Stimulated activated CD8-positive, alpha-beta memory T cell treated with anti-CD3 and anti-CD28 coated beads, Interleukin-15, amount 100 ng/mL, for 1 hour (primary cell): ENCODE data around the gene MTPN.
A peak's percentile ranks its signal among the peaks of the same experiment; 100 is the strongest.

ENCODE experiments used
- DNase-seq: peaks from one replicate; pipeline ENCODE4 v3.0.0-alpha.2; 2020; ENCODE audit warnings: low read depth

The MTPN gene

DNA sequence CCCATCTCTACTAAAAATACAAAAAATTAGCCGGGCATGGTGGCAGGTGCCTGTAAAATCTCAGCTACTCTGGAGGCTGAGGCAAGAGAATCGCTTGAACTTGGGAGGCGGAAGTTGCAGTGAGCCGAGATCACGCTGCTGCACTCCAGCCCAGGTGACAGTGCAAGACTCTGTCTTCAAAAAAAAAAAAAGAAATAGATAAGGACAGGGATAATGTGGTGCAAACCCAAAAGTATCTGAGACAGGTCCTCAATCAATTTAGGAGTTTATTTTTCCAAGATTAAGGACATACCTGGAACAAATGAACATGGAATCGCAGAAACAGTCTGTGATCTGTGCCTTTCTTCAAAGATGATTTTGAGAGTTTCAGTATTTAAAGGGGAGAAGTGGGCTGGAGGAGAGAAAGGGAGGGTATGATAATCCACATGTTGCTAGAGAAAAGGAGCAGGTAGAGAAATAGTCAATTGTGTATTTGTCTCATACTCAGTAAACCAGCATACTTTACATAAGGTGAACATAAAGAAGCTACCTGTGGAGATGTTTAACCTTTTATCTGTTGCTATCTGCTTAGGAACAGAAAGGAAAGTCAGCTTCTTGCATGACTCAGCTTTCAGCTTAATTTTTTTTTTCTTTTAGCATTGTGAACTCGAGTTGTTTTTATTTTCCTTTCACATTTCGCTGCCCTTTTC lies 4.9 kb upstream of the MTPN start:
- DNase-seq, result no peak

- peak; percentile 32 for DNase-seq
Measured at GRCh38 chr7:135980665-135981180, 3.6 kb upstream of the MTPN start.

DNA sequence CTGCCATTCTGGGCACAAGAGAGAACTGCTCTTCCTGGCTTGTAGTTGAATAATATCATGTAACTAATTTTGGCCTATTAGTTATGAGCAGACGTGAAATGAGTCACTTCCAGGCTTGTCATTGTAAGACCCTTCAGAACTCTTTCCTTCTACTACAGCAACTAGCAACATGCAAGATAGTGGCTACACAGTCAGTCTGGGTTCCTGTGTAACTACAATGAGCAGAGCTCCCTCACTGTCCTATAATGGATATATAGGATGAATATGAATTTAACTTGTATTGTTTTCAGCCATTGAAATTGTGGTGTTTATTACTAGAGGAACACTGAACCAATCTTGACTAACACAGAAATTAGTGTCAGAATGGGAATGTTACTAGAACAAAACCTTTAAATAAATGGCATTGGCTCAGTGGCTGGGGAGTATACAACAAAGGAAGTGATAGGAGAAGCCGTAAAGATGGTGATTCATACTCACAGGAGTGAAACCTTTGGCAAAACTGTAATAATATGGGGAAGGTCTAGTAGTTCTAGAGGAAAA lies 2.9 kb upstream of the MTPN start:
- no peak for DNase-seq

- no peak for DNase-seq
Measured at GRCh38 chr7:135979471-135980011, 2.4 kb upstream of the MTPN start.

GRCh38 chr7:135978624-135979023 lies 1.5 kb upstream of the MTPN start:
- no peak for DNase-seq

DNA sequence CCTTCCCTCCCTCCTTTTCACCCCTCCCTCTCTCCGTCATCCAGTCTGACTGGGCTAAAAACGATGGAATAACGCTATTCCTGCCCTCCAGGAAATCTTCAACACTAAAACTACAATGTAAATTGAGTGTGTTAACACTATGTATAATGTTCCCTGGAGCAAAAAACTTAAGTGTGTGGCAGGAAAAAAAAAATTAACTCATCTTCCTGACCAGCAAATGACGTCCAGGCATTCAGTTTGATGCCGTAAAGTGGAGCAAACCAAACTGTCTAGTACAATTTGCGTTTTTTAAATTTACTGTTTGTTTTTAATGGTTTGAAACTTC lies 545 bp upstream of the MTPN start:
- no peak for DNase-seq

GRCh38 chr7:135976312-135977006 lies 700 bp downstream of the MTPN start:
- DNase-seq, result no peak

DNA sequence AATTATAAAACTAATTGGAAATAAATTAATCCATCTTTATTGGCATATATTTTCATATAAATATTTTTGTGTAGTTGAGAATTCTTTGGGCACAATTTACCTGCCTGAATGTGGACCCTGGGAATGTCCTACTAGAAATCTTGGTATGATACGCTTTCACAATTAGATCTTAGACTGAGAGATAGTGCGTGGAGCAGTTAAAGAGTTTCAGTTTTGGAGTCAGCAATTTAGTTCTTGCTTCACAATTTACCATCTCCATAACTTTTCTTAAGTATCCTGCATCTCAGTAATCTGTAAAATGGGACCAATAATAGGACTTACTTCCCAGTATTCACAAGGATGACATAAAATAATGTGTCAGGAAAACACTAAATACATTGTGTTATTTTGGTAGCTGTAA lies 2.0 kb downstream of the MTPN start:
- no peak for DNase-seq

GRCh38 chr7:135974667-135975066 lies 2.5 kb downstream of the MTPN start:
- DNase-seq, result no peak

DNA sequence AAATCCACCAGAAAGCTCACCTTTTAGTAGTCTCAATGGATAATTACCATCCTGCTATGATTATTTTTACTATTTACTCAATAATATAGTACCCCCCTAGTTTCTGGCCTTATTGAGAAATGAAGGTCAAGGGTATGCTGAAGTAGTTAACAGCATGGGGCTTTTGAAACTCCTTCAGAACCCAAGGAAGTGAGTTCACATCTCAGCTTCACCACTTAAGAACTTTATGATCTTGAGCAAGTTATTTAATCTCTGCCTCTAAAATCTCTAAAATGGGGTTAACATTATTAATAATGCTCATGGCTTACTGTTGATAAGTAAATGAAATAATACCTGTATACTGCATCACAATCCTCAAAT lies 5.8 kb downstream of the MTPN start:
- DNase-seq, result no peak

DNA sequence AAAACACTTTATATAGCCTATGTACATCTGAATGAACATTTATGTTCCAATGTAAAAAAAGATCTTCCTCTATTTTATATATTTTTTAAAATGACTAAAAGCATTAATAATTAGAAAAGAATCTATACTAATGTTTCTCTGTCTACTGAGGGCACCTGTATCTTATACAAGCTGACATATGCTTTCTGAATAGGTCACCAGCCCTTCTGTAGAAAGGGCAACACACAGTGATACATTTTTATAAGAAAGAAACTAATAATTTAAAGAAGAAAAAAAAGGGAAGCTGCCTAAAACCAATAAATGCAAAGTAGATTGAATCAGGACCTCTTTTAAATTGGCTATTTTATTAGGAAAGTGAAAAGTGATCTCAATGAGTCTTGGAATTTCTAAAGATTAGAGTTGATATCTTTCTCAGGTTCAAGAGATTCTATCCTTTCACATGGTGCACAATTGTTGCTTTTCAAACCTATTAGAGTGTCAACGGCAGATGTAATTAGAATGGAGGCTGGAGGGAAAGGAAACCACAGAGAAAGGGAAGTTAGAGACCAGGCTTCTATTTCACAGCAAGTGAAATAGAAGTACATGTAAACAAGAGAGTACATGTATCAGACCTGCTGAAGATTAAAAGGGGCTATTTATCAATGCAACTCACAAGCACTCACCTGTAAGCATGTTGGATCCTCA lies 6.3 kb downstream of the MTPN start:
- no peak for DNase-seq

DNA sequence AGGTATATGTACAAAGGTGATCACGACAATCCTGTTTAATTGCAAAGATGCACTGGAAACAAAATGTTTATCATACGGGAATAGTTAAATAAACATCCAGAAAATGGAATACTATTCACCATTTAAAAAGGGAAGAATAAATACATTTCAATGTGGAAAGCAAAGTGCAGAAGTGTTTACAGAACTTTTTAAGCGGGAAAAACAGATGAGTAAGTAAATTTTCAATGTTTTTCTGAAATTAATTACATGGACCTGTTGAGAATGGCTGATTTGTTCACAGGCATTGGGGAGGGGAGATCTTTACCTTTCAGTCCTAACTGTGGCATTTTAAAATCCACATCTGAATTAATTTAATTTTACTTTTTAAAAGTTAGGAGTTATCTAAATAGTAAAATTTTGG lies 7.1 kb downstream of the MTPN start:
- no peak for DNase-seq

DNA sequence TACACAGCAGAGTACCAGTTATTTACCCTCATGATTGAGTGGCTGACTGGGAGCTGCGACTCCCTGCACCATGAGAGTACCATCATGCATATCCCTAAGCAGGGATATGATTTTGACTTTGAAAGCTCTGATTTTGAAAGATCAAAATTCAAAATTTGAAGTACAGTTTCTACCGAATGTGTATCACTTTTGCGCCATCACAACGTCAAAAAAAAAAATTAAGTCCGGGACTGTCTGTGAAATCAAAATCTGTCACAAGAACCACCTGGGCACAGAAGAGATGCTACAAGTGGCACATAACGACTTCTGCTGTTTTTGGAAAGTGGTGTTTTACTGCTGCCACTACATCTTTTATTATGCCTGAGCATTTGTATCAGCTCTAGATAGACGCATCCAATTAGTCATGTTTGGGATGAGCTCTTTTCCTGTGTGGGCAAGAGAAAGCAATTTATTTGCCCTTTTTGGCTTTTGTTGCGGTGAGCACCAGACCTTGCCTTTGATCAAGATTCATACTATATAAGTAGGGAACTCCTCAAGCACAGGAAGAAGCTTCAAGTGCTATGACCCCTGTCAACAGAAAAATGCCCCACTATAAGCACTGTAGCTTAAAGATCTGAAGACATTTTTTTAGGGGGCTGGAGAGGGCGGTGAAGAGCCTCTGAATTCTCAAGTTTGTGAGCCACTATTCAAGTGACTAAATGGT lies 10.7 kb downstream of the MTPN start:
- DNase-seq, result no peak

GRCh38 chr7:135965602-135966001 lies 11.6 kb downstream of the MTPN start:
- DNase-seq, result no peak

- no peak for DNase-seq
Measured at GRCh38 chr7:135964791-135965190, 12.4 kb downstream of the MTPN start.

GRCh38 chr7:135964274-135964673 lies 12.9 kb downstream of the MTPN start:
- no peak for DNase-seq

DNA sequence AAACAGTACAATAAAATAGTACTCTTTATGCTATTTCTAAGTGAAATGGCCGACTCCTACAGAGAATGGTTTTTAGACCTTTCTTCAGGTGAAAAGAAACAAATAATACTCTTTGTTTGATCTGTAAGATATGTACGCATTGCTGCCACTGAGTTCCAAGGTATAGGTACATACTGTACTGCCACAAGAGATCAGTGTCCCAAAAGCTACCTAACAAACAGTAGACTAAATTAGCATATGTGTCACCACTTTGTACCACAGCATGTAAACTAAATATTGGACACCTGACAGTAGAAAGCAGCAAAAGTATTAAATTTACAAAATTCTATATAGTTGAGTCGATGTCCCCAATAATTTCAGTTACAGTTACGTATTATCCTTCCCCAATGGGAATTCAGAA lies 14.4 kb downstream of the MTPN start:
- DNase-seq, result no peak

DNA sequence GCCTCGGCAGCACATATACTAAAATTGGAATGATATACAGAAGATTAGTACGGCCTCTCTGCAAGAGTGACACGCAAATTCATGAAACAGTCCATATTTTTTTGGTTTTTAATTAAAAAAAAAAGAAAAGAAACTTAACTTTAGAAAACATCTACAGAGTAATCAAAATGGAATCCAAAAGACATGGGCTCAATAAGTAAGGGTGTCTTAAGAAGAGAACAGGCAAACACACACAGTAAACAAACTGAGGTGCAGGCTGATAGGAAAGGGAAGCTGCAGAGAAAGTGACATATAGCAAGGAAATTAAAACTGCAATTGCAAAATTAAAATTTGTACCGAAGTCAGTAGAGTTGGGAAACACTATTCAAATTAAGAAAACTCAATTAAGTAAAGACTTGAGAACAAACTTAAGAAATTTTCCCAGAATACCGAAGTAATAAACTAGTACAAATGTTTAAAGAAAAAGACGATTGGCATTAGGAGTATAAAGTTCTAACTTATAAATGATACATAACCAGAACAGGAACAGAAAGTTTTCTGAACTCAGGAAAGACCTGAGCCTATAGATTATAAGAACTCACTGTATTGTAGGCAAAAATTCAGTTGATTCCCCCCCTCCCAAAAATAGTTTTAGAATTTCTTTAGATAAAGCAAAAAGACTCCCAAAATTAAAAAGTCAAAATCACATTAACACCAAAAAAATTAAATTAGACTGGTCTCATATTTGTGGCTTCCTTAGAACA lies 16.3 kb downstream of the MTPN start:
- DNase-seq, result no peak

DNA sequence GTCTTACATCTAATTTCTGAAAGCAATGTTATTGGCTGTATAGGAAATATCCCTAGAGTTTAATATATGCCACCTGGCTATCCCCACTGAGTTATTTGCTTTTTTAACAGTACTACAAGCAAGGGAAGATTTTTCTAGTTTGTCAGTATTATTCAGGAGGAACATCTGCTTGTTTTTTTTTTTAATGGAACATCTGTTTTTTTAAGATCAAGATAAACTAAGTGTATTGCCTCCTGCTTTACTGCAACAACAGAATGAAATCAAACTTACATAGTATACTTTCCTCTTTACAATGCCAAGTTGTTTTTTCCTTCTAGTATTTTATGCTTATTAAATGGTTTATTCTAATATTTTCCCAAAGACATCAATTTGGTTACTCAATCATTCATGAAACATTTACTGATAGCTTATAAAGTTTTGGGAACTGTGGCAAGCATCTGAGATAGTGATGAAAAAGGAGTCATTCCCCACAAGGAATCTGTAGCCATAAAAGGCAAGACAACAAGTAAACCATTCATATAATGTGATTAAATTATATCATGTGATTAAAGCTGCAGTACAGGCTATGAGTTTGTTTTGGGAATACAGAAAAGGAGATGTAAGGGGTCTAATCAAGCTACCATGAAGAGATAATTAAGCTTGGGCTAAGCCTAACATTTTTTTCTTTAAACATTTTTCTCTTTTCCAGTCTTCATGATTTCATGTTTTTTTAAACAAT lies 17.4 kb downstream of the MTPN start:
- DNase-seq, result no peak

DNA sequence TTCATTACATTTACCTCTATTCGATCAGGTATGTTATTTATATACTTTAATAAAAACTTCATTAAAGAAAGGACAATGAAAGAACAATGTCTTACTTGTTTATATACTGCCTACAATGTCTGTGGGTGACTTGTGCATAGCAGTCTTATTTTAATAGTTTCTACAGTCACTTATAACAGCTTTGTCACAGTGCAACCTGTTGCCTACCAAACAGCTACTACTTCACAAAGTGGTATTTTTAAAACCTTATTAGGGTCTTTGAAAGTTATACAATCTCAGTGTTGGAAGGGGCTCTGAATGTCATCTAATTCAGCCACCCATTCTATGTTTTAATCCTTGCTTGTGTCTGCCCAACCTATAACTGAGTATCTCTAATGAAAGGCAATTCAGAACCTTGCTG lies 19.0 kb downstream of the MTPN start:
- no peak for DNase-seq

GRCh38 chr7:135957627-135958026 lies 19.5 kb downstream of the MTPN start:
- DNase-seq, result no peak
